NOMO-1 treated with DMSO at 0.1 percent for 48 hours (cell line): Measurements from ENCODE around the gene SERPINB1.

Source experiments
- DNase-seq: peaks from one replicate; lab custom pipeline; 2025; ENCODE audit not compliant: unreplicated experiment; lab: John Stamatoyannopoulos, UW

Gene SERPINB1

GRCh38 chr6:2850538-2851113 is 9.0 kb upstream of the SERPINB1 start:
- DNase-seq, result no peak

GRCh38 chr6:2848851-2849250 is 7.2 kb upstream of the SERPINB1 start:
- no peak for DNase-seq

DNA sequence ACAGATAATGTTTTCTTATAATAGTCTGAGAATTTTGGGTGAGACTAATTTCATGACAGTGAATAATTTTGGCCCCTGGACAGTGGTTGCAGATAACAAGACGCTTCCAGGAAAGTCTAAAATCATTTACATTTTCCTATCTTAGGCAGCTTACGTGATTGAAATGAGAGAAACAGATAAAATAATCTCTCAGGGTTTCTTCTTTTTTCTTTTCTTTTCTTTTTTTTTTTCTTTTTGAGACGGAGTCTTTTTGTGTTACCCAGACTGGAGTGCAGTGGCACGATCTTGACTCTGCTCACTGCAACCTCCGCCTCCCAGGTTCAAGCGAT is 4.2 kb upstream of the SERPINB1 start:
- no peak for DNase-seq

DNA sequence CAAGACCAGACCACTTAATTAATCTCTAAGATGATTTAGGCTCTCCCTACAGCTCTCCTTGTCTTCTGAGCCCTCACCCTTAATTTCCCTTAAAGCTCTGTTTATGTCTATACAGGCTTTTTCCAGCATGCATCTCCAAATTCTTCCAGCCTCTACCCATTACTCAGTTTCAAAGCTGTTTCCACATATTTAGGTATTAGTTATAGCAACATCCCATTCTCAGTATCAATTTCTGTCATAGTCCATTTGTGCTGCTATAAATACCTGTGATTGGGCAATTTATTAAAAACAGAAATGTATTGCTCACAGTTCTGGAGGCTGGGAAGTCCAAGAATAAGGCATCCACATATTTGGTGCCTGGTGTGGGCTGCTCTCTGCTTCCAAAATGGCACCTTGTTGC is 2.3 kb upstream of the SERPINB1 start:
- DNase-seq, result no peak

- no peak for DNase-seq
Measured at GRCh38 chr6:2843138-2843740, 1.6 kb upstream of the SERPINB1 start.

GRCh38 chr6:2842139-2842552 is 483 bp upstream of the SERPINB1 start:
- DNase-seq, result no peak

DNA sequence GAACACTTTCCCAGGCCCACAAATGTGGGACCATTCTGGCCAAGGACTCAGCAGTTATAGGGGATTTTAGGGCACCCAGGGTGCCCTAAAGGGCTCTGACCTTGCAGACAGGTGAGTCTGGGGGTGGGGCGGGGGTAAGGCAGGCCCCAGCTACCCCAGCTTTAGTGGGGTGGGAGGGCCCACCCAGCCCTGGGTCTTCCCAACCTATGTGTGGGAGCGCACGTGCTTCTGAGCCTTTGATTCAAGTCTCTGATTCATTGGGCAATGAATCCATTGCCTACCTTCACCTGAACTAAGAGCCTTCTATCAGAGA is 958 bp downstream of the SERPINB1 start:
- no peak for DNase-seq

GRCh38 chr6:2839982-2840748 is 1.5 kb downstream of the SERPINB1 start:
- DNase-seq, result no peak

- peak; percentile 76 for DNase-seq
Measured at GRCh38 chr6:2839195-2839981, 2.3 kb downstream of the SERPINB1 start.

DNA sequence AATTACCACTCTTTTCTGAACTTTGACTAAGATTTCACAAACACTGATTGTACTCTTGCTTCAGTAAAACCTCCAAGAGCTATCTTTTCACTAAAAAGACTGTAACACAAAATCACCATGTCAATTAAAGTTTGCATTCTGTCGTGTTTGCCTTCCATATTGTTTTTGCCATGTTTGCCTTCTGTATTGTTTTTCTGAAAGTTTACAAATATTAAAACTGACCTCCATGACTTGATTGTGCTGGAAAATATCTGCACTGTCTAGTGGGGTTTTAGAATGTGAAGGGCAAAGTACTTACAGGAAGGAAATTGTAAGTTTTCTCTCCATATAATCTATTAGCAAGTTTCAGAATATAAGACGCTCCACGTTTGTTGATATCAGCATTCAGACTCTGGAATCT is 3.4 kb downstream of the SERPINB1 start:
- DNase-seq, result no peak

GRCh38 chr6:2834262-2834661 is 7.4 kb downstream of the SERPINB1 start:
- DNase-seq, result no peak

- no peak for DNase-seq
Measured at GRCh38 chr6:2831392-2831791, 10.3 kb downstream of the SERPINB1 start.

DNA sequence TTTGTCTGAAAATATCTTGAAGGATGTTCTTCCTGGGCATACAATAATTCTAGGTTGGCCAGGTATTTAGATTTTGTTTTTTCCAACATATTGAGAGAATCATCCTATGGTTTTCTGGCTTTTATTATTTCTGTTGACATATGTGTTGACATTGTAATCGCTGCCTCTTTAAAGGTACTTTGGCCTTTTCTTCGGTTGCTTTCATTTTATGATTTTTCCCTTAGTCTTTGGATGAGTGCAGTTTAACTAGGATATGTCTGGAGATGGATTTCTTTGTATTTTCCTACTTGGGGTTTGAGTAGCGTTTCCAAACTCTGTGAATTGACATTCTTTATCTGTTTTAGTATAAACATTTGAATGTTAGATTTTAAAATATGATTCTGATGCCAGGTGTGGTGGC is 11.5 kb downstream of the SERPINB1 start:
- DNase-seq, result no peak

- no peak for DNase-seq
Measured at GRCh38 chr6:2829253-2829652, 12.4 kb downstream of the SERPINB1 start.

DNA sequence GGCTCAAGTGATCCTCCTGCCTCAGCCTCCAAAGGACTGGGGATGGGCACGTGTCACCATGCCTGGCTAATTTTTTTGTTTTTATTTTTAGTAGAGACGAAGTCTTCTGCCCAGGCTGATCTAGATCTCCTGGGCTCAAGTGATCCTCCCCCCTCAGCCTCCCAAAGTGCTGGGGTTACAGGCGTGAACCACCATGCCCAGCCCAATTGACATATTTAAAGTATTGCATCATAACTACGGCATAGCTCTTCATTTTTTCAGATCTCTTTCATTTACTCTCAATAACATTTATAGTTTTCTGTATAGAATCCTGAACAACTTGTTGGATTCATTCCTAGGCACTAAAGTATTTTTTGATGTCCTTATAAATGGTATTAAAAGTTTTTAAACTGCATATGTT is 13.0 kb downstream of the SERPINB1 start:
- no peak for DNase-seq

- no peak for DNase-seq
Measured at GRCh38 chr6:2827142-2827541, 14.5 kb downstream of the SERPINB1 start.

GRCh38 chr6:2826131-2826530 is 15.5 kb downstream of the SERPINB1 start:
- no peak for DNase-seq

GRCh38 chr6:2823104-2823850 is 18.4 kb downstream of the SERPINB1 start:
- DNase-seq, result no peak

DNA sequence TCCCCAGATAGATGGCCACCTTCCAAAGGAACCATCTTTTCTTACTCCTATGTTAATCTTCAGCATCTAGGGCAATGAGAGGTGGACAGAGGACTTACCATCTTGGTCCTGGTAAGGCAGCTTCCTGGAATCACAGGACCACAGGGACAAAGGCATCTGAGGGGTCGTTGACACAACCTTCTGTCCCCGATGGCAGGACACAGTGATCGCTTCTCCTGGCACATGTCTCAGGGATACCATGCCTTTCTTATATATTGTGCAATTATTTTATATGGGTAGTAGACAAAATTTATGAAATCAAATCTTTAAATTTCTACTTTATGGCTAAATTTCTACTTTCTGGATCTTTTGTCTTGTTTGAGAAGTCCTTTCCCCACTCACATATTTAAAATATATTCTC is 20.1 kb downstream of the SERPINB1 start:
- DNase-seq, result no peak

GRCh38 chr6:2820415-2820814 is 21.2 kb downstream of the SERPINB1 start:
- DNase-seq, result peak; percentile 43

DNA sequence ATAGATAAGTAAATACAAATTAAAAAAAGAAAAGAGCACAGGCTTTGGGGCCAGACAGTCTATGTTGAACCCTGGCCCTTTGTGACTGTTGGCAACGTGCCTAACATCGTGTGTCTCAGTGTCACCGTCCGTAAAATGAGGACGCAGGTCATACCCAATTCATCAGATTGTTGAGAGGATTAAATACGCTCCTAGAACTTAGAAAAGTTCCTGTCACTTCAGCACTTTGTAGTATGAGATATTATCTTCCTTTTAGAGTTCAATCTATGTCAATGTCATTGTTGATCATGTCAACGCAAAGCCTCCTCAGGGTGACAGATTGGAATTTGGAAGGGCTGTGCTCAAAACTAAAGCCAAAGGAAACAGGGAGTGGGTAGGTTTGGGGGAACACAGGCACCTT is 21.7 kb downstream of the SERPINB1 start:
- DNase-seq, result no peak
